H1 (cell line): ENCODE data around the gene NFKB1. TPM values are rescaled to one million over a fixed set of nuclear protein-coding genes. Genes with fewer than 3 reads are reported as not detected.

Source experiments
- CTCF ChIP-seq, 3 experiments: IDR thresholded peaks; 1 replicate in 2 of 3; 2 replicates in 1 of 3; pipeline versions ENCODE4 v1.5.1 to v1.6.1; 2011; ENCODE audit warnings: low read length in 3 of 3, mild to moderate bottlenecking in 3 of 3, inconsistent platforms in 2 of 3, low read depth in 1 of 3, moderate library complexity in 1 of 3; ENCODE audit not compliant: insufficient read depth in 1 of 3; ENCODE audit errors: control extremely low read depth in 1 of 3
- EGR1 ChIP-seq: IDR thresholded peaks from 2 replicates; pipeline ENCODE4 v1.6.1; 2011; ENCODE audit warnings: low read depth, low read length, borderline replicate concordance
- polyA plus RNA-seq, 7 experiments: library from polyadenylated mRNA; depleted of rRNA in 3 of 7; stranded (reverse) in 5 of 7; unstranded in 2 of 7; fragments of >200 nt in 5 of 7; fragments of 200-250 nt in 2 of 7; gene quantifications; 1 replicate in 5 of 7; 2 replicates in 1 of 7; 4 replicates in 1 of 7; pipeline versions ENCODE4 v1.2.1 to v1.2.3, GENCODE V29; 2011 to 2013; ENCODE audit warnings: missing spikeins in 2 of 7, mixed read lengths in 2 of 7
- total RNA-seq: library from RNA; stranded (reverse); fragmentation: NEBNext Ultra II Directional; extraction: Animal tissue kit (Norgen Biotek cat#: 25700); gene quantifications from 2 replicates; pipeline ENCODE4 v1.2.1, GENCODE V29; 2021

The NFKB1 gene
- total and polyA plus RNA-seq, 2 of the 8 experiments (the other 6 are each of a cell fraction or from before 2014, with no cell fraction given), result 2.9 to 6.8 TPM

GRCh38 chr4:102601586-102602227, 100.5 kb downstream of the NFKB1 start (continued):
- no peak for TF ChIP-seq CTCF (IDR thresholded peaks at IDR 0.05; ENCODE audit: control extremely low read depth in 1 of 3, insufficient read depth in 1 of 3, low read depth in 1 of 3, low read length in 3 of 3)
- TF ChIP-seq EGR1, result no peak
